Skeletal muscle tissue (tissue), 4 donors: ENCODE measurements around the gene INSYN2B. TPM values are rescaled to one million over a fixed set of nuclear protein-coding genes. Genes with fewer than 3 reads are reported as not detected.

Source experiments
- H3K27ac ChIP-seq: one replicate; pipeline ENCODE4 v1.7.0; 2013; ENCODE audit warnings: mild to moderate bottlenecking, low read depth, low read length, inconsistent platforms
- H3K27me3 ChIP-seq, 3 donors: one replicate each; pipeline ENCODE4 v1.7.0; 2013; ENCODE audit warnings: low read length in 3 of 3; ENCODE audit not compliant: control insufficient read depth in 3 of 3, insufficient read depth in 3 of 3
- H3K36me3 ChIP-seq, 3 donors: one replicate each; pipeline ENCODE4 v1.7.0; 2013; ENCODE audit warnings: low read length in 3 of 3; ENCODE audit not compliant: control insufficient read depth in 3 of 3, insufficient read depth in 3 of 3
- H3K4me1 ChIP-seq, 3 donors: one replicate each; pipeline ENCODE4 v1.7.0; 2013; ENCODE audit warnings: low read length in 3 of 3, mild to moderate bottlenecking in 3 of 3; ENCODE audit not compliant: control insufficient read depth in 3 of 3, insufficient read depth in 3 of 3
- H3K4me3 ChIP-seq, 3 donors: one replicate each; pipeline ENCODE4 v1.7.0; 2013; ENCODE audit warnings: low read length in 3 of 3
- H3K9ac ChIP-seq, 3 donors: one replicate each; pipeline ENCODE4 v1.7.0; 2013; ENCODE audit warnings: low read length in 3 of 3, mild to moderate bottlenecking in 3 of 3, moderate library complexity in 2 of 3, low read depth in 1 of 3
- H3K9me3 ChIP-seq, 3 donors: one replicate each; pipeline ENCODE4 v1.7.0; 2013; ENCODE audit warnings: low read length in 3 of 3; ENCODE audit not compliant: control insufficient read depth in 3 of 3
- total RNA-seq: library from RNA; depleted of rRNA; stranded (reverse); fragments of >200 nt; gene quantifications from one replicate; pipeline ENCODE4 v1.2.3, GENCODE V29; 2014
- donor health status: Osteomylitis.

Gene INSYN2B
- total RNA-seq, 1 donor from 2014 or later: not detected

DNA sequence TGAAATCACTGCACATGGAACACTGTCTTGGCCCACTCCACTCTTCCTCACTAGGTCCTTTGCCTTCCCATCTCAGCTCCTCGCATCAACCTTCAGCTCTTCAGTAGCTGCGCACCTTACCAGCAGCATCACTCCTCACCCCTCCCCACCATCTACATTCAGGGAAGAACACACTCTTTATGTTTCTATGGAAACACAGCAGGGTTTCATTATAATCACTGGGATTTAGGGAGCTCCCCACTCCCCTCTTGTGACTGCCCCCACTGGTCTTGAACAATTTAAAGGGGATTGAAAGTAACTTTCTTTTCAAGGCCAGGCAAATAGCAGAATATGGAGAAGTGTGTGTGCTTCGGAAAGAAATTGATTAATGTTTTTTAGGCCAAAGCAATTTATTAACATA is 111.2 kb downstream of the INSYN2B start:
- Histone ChIP-seq H3K4me3 (no peak overlapping the region), H3K9ac (no peak overlapping the region), H3K27me3 (no peaks in the 10 kb centered on the region), H3K9me3 (no peaks in the 10 kb centered on the region), H3K27ac (no peak overlapping the region), H3K36me3 (no peaks in the 10 kb centered on the region), H3K4me1 (no peaks in the 10 kb centered on the region)

GRCh38 chr5:169867347-169867746 is 112.9 kb downstream of the INSYN2B start:
- Histone ChIP-seq H3K9me3 (no peaks in the 10 kb centered on the region), H3K9ac (no peak overlapping the region), H3K27ac (no peak overlapping the region), H3K27me3 (no peaks in the 10 kb centered on the region), H3K4me3 (no peak overlapping the region), H3K36me3 (no peaks in the 10 kb centered on the region), H3K4me1 (no peaks in the 10 kb centered on the region)

DNA sequence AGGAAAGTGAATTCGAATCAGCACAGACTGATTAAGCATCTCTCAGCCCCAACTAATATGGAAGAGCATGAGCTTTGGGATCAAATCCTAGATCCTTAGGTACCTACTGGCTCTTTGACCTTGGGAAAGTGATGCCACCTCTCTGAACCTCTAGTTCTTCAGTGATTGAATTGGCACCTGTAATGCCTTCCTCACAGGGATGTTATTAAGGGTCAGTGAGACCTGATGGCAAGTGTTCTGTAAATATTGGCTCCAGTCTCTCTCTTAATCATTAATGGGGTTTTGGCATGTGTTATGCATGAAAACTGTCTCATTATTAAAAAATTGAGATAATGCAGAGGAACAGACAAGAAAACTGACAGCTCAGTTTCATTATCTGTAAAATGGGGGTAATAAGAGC is 115.8 kb downstream of the INSYN2B start:
- no peaks in the 10 kb centered on the region for H3K4me1 ChIP-seq
- no peaks in the 10 kb centered on the region for H3K27me3 ChIP-seq
- H3K4me3 ChIP-seq: no peak overlapping the region
- no peaks in the 10 kb centered on the region for H3K9me3 ChIP-seq
- no peak overlapping the region for H3K27ac ChIP-seq
- H3K36me3 ChIP-seq: no peaks in the 10 kb centered on the region
- no peak overlapping the region for H3K9ac ChIP-seq

DNA sequence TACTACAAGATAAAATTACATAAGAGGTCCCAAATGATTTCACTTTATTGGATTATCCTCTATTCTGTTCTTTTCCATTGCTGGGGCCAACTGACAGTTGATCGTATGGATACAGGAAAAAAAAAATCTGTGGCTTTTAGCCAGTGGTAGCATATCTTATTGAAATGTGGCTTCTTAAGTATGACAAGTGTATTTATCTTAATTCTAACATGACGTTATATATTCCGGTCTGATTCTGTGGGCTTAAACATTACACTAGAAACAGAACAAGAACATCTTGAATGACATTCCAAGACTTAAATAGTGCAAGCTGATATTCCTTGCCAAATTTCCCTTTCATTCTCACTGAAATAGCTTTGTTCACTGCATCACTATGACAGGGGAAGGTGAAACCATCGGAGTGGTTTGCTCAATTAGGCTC is 117.9 kb downstream of the INSYN2B start:
- H3K36me3 ChIP-seq: no peaks in the 10 kb centered on the region
- H3K9me3 ChIP-seq: no peaks in the 10 kb centered on the region
- no peaks in the 10 kb centered on the region for H3K4me1 ChIP-seq
- H3K4me3 ChIP-seq: no peak overlapping the region
- peaks cover 0 to 3% (median 0%) of the 10 kb centered on the region in 3 donors for H3K27me3 ChIP-seq
- H3K9ac ChIP-seq: no peak overlapping the region
- no peak overlapping the region for H3K27ac ChIP-seq

DNA sequence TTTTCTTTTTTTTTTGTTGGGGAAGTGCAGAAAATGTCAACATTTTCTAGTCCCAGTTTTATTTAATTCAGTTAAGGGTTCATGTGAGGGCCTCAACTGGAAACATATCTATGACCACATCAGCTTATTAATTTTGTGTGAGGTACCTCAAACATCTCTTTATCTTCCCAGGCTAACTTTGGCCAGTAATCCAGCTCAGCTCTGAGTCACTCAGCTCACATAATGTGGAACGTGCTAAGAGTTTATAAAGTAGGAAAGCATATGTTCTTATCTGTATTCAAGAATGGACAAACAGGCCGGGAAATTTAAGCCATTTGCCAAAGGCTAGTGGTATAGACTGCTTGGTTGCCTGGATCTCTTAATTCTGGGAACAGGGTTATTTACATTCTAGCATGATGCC is 118.4 kb downstream of the INSYN2B start:
- no peaks in the 10 kb centered on the region for H3K4me1 ChIP-seq
- no peak overlapping the region for H3K4me3 ChIP-seq

GRCh38 chr5:169861433-169861832 is 118.9 kb downstream of the INSYN2B start:
- Histone ChIP-seq H3K27me3 (peaks cover 0 to 3% (median 0%) of the 10 kb centered on the region in 3 donors), H3K9me3 (no peaks in the 10 kb centered on the region), H3K27ac (no peak overlapping the region), H3K36me3 (no peaks in the 10 kb centered on the region), H3K9ac (no peak overlapping the region), H3K4me3 (no peak overlapping the region), H3K4me1 (no peaks in the 10 kb centered on the region)

More for the DNA sequence above, 118.4 kb downstream of the INSYN2B start:
- H3K9ac ChIP-seq: no peak overlapping the region
- H3K27ac ChIP-seq: no peak overlapping the region
- H3K36me3 ChIP-seq: no peaks in the 10 kb centered on the region
- peaks cover 0 to 3% (median 0%) of the 10 kb centered on the region in 3 donors for H3K27me3 ChIP-seq
- H3K9me3 ChIP-seq: no peaks in the 10 kb centered on the region

GRCh38 chr5:169860585-169860984 is 119.7 kb downstream of the INSYN2B start:
- Histone ChIP-seq H3K27ac (no peak overlapping the region), H3K9me3 (no peaks in the 10 kb centered on the region), H3K9ac (no peak overlapping the region), H3K27me3 (peaks cover 0 to 3% (median 0%) of the 10 kb centered on the region in 3 donors), H3K4me3 (no peak overlapping the region), H3K36me3 (no peaks in the 10 kb centered on the region), H3K4me1 (no peaks in the 10 kb centered on the region)

DNA sequence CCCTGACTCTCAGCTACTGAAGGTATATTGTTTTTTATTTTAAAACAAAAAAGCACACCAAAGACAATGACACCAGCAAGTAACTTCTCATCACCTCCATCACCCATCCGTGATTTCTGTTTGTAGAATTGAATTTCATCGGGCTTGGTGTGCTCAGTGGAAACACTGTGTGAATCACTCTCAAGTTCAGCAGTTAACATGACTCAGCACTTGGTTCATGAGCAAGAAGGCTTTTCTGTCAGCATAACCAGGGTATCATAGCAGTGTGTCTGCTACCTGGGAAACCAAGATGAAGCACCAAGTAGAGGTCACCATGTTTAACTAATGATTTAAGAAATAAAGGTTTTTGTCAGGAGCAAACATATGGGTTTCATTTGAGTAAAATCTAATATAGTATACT is 123.7 kb downstream of the INSYN2B start:
- H3K27me3 ChIP-seq: peaks cover 0 to 3% (median 0%) of the 10 kb centered on the region in 3 donors
- H3K9me3 ChIP-seq: peaks cover 0 to 3% (median 0%) of the 10 kb centered on the region in 3 donors
- no peak overlapping the region for H3K27ac ChIP-seq
- no peak overlapping the region for H3K9ac ChIP-seq
- no peaks in the 10 kb centered on the region for H3K4me1 ChIP-seq
- H3K36me3 ChIP-seq: no peaks in the 10 kb centered on the region
- no peak overlapping the region for H3K4me3 ChIP-seq

DNA sequence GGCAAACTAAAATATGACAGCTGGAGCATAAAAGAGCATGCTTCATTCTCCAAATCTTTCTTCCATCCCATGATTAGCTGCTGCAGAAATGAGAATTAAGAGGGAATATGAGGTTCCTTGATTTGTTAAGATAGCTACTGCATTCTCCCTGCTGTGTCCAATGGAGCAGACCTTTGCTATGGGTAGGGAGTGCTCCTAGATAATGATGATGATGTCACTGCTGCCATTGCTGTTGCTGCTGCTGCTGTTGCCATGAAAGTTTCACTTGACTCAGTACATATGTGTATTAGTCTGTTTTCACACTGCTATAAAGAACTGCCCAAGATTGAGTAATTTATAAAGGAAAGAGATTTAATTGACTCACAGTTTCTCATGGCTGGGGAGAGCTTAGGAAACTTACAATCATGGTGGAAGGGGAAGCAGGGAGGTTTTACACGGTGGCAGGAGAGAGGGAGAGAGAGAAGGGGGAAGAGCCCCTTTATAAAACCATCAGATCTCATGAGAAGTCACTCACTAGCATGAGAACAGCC is 128.9 kb downstream of the INSYN2B start:
- no peaks in the 10 kb centered on the region for H3K36me3 ChIP-seq
- H3K9ac ChIP-seq: no peak overlapping the region
- no peak overlapping the region for H3K27ac ChIP-seq
- H3K27me3 ChIP-seq: no peaks in the 10 kb centered on the region
- peaks cover 0 to 3% (median 3%) of the 10 kb centered on the region in 3 donors for H3K9me3 ChIP-seq
- no peak overlapping the region for H3K4me3 ChIP-seq
- H3K4me1 ChIP-seq: no peaks in the 10 kb centered on the region

- no peaks in the 10 kb centered on the region for H3K27me3 ChIP-seq
- no peaks in the 10 kb centered on the region for H3K4me1 ChIP-seq
- no peaks in the 10 kb centered on the region for H3K36me3 ChIP-seq
- no peak overlapping the region for H3K4me3 ChIP-seq
- peaks cover 0 to 3% (median 3%) of the 10 kb centered on the region in 3 donors for H3K9me3 ChIP-seq
- H3K9ac ChIP-seq: no peak overlapping the region
- H3K27ac ChIP-seq: no peak overlapping the region
Observed at GRCh38 chr5:169850409-169850808, 129.9 kb downstream of the INSYN2B start.
